Measurements from ENCODE around the gene TRAK1.

DNA sequence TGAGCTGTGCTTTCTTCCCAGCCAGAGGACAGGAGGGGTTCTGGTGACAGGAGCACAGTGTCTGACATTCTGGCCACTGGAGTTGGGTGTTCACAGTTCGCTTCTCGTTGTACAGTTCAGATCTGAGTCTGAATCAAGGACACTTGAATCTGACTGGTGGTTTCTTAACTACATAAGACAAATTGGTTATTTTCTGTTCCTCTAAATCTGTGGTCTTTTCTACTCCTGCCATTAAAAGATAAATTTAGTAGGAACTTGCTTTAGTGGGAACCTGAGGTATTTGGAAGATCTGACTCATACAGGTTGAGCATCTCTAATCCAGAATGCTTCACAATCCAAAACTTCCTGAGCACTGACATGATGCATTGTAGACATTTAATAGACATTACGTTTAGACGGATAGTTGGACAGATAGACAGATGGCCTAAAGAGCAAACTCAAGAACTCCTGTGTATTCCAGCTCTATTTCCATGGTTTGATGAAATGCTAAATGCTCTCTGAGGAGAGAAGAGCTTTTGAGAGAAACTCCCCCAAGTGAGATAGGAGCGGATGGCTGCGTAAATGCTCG, 103.9 kb downstream of the TRAK1 start:
- TF ChIP-seq, protein P1, sequence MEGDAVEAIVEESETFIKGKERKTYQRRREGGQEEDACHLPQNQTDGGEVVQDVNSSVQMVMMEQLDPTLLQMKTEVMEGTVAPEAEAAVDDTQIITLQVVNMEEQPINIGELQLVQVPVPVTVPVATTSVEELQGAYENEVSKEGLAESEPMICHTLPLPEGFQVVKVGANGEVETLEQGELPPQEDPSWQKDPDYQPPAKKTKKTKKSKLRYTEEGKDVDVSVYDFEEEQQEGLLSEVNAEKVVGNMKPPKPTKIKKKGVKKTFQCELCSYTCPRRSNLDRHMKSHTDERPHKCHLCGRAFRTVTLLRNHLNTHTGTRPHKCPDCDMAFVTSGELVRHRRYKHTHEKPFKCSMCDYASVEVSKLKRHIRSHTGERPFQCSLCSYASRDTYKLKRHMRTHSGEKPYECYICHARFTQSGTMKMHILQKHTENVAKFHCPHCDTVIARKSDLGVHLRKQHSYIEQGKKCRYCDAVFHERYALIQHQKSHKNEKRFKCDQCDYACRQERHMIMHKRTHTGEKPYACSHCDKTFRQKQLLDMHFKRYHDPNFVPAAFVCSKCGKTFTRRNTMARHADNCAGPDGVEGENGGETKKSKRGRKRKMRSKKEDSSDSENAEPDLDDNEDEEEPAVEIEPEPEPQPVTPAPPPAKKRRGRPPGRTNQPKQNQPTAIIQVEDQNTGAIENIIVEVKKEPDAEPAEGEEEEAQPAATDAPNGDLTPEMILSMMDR (IDR thresholded peaks at IDR 0.05): no peak
- no peak for TF ChIP-seq EZH2 (IDR thresholded peaks at IDR 0.05; ENCODE audit: borderline replicate concordance, insufficient read depth, low read depth, low read length, poor library complexity, severe bottlenecking)

Data from B cell (primary cell).